Memory B cell (primary cell): ENCODE results near the gene LRRC71.

ENCODE experiments used
- ATAC-seq: fragments of 150-1000 bp; cut with Tn5 transposase; 2 replicates; pipeline ENCODE4 v1.10.0; 2021; ENCODE audit warnings: low read depth, mild to moderate bottlenecking, moderate library complexity
- DNase-seq, 2 donors: peaks; one replicate each; pipeline ENCODE4 v3.0.0; 2022; ENCODE audit warnings: low spot score in 2 of 2
- H3K27ac Mint-ChIP-seq: one replicate; pipeline ENCODE4 v1.8.0; 2022; ENCODE audit warnings: mild to moderate bottlenecking, moderate library complexity, mixed read lengths
- H3K27me3 Mint-ChIP-seq: one replicate; pipeline ENCODE4 v1.8.0; 2022; ENCODE audit warnings: mixed read lengths
- H3K36me3 Mint-ChIP-seq: one replicate; pipeline ENCODE4 v1.8.0; 2022; ENCODE audit warnings: mild to moderate bottlenecking, mixed read lengths
- H3K4me1 Mint-ChIP-seq: one replicate; pipeline ENCODE4 v1.8.0; 2022; ENCODE audit warnings: mixed read lengths
- H3K4me3 Mint-ChIP-seq: one replicate; pipeline ENCODE4 v1.8.0; 2022; ENCODE audit warnings: mild to moderate bottlenecking, moderate library complexity, mixed read lengths
- H3K9me3 Mint-ChIP-seq: one replicate; pipeline ENCODE4 v1.8.0; 2022; ENCODE audit warnings: mixed read lengths

LRRC71 gene

GRCh38 chr1:156935505-156936128 lies 15.2 kb downstream of the LRRC71 start:
- ATAC-seq (no peak), DNase-seq (no peak)

GRCh38 chr1:156936191-156936590 lies 15.8 kb downstream of the LRRC71 start:
- ATAC-seq (no peak), DNase-seq (no peak)
- Mint-ChIP-seq H3K27ac (no peak overlapping the region), H3K36me3 (peaks cover 4% of the 10 kb centered on the region), H3K4me3 (no peak overlapping the region), H3K27me3 (peaks cover 24% of the 10 kb centered on the region), H3K4me1 (peaks cover 3% of the 10 kb centered on the region), H3K9me3 (no peaks in the 10 kb centered on the region)

More at GRCh38 chr1:156935505-156936128, 15.2 kb downstream of the LRRC71 start:
- Mint-ChIP-seq H3K9me3 (no peaks in the 10 kb centered on the region), H3K36me3 (peaks cover 2% of the 10 kb centered on the region), H3K27me3 (peaks cover 28% of the 10 kb centered on the region), H3K4me1 (peaks cover 3% of the 10 kb centered on the region), H3K4me3 (no peak overlapping the region), H3K27ac (no peak overlapping the region)

- H3K4me3 Mint-ChIP-seq: no peak overlapping the region
- no peak overlapping the region for H3K27ac Mint-ChIP-seq
- no peak for DNase-seq
- H3K9me3 Mint-ChIP-seq: no peaks in the 10 kb centered on the region
- H3K36me3 Mint-ChIP-seq: peaks cover 4% of the 10 kb centered on the region
- H3K27me3 Mint-ChIP-seq: peaks cover 20% of the 10 kb centered on the region
- ATAC-seq: no peak
- H3K4me1 Mint-ChIP-seq: no peaks in the 10 kb centered on the region
These were observed 16.3 kb downstream of the LRRC71 start for GRCh38 chr1:156936721-156937220.

- no peak for ATAC-seq
- DNase-seq: no peak
- H3K27me3 Mint-ChIP-seq: peaks cover 15% of the 10 kb centered on the region
- H3K4me3 Mint-ChIP-seq: no peak overlapping the region
- no peaks in the 10 kb centered on the region for H3K9me3 Mint-ChIP-seq
- peaks cover 4% of the 10 kb centered on the region for H3K36me3 Mint-ChIP-seq
- no peaks in the 10 kb centered on the region for H3K4me1 Mint-ChIP-seq
- H3K27ac Mint-ChIP-seq: no peak overlapping the region
These were observed 17.5 kb downstream of the LRRC71 start for GRCh38 chr1:156937883-156938282.

- Mint-ChIP-seq H3K4me3 (no peak overlapping the region), H3K27me3 (peaks cover 9% of the 10 kb centered on the region), H3K4me1 (no peaks in the 10 kb centered on the region), H3K9me3 (no peaks in the 10 kb centered on the region), H3K36me3 (peaks cover 6% of the 10 kb centered on the region), H3K27ac (no peak overlapping the region)
- ATAC-seq (no peak), DNase-seq (no peak)
These were observed 18.4 kb downstream of the LRRC71 start for GRCh38 chr1:156938813-156939212.

- H3K9me3 Mint-ChIP-seq: no peaks in the 10 kb centered on the region
- H3K4me3 Mint-ChIP-seq: no peak overlapping the region
- ATAC-seq (no peak), DNase-seq (no peak)
- H3K36me3 Mint-ChIP-seq: peaks cover 13% of the 10 kb centered on the region
- peaks cover 9% of the 10 kb centered on the region for H3K27me3 Mint-ChIP-seq
- no peak overlapping the region for H3K27ac Mint-ChIP-seq
- H3K4me1 Mint-ChIP-seq: no peaks in the 10 kb centered on the region
These were observed 19.4 kb downstream of the LRRC71 start for GRCh38 chr1:156939786-156940334.

GRCh38 chr1:156941675-156942074 lies 21.2 kb downstream of the LRRC71 start:
- Mint-ChIP-seq H3K36me3 (peaks cover 19% of the 10 kb centered on the region), H3K9me3 (no peaks in the 10 kb centered on the region), H3K27ac (no peak overlapping the region), H3K4me1 (no peaks in the 10 kb centered on the region), H3K27me3 (peaks cover 11% of the 10 kb centered on the region), H3K4me3 (no peak overlapping the region)
- ATAC-seq: no peak
- no peak for DNase-seq

- no peak overlapping the region for H3K27ac Mint-ChIP-seq
- no peaks in the 10 kb centered on the region for H3K9me3 Mint-ChIP-seq
- H3K36me3 Mint-ChIP-seq: peaks cover 19% of the 10 kb centered on the region
These were observed 21.7 kb downstream of the LRRC71 start for GRCh38 chr1:156942176-156942575.

GRCh38 chr1:156942576-156942975 lies 22.1 kb downstream of the LRRC71 start:
- Mint-ChIP-seq H3K9me3 (no peaks in the 10 kb centered on the region), H3K27me3 (peaks cover 11% of the 10 kb centered on the region), H3K4me3 (no peak overlapping the region), H3K36me3 (peaks cover 19% of the 10 kb centered on the region), H3K27ac (no peak overlapping the region), H3K4me1 (no peaks in the 10 kb centered on the region)
- no peak for ATAC-seq
- no peak for DNase-seq

More at GRCh38 chr1:156942176-156942575, 21.7 kb downstream of the LRRC71 start:
- no peaks in the 10 kb centered on the region for H3K4me1 Mint-ChIP-seq
- ATAC-seq (no peak), DNase-seq (no peak)
- H3K27me3 Mint-ChIP-seq: peaks cover 11% of the 10 kb centered on the region
- H3K4me3 Mint-ChIP-seq: no peak overlapping the region

GRCh38 chr1:156943756-156944155 lies 23.3 kb downstream of the LRRC71 start:
- H3K36me3 Mint-ChIP-seq: peaks cover 19% of the 10 kb centered on the region
- H3K27me3 Mint-ChIP-seq: peaks cover 8% of the 10 kb centered on the region
- H3K9me3 Mint-ChIP-seq: no peaks in the 10 kb centered on the region
- DNase-seq (no peak), ATAC-seq (no peak)
- H3K4me1 Mint-ChIP-seq: no peaks in the 10 kb centered on the region
- no peak overlapping the region for H3K4me3 Mint-ChIP-seq
- H3K27ac Mint-ChIP-seq: no peak overlapping the region

GRCh38 chr1:156944268-156944667 lies 23.8 kb downstream of the LRRC71 start:
- H3K4me3 Mint-ChIP-seq: no peak overlapping the region
- H3K9me3 Mint-ChIP-seq: no peaks in the 10 kb centered on the region

GRCh38 chr1:156944848-156945247 lies 24.4 kb downstream of the LRRC71 start:
- no peak overlapping the region for H3K27ac Mint-ChIP-seq
- H3K36me3 Mint-ChIP-seq: peaks cover 17% of the 10 kb centered on the region
- no peaks in the 10 kb centered on the region for H3K4me1 Mint-ChIP-seq
- H3K4me3 Mint-ChIP-seq: no peak overlapping the region
- H3K9me3 Mint-ChIP-seq: no peaks in the 10 kb centered on the region
- ATAC-seq: no peak
- no peak for DNase-seq
- peaks cover 7% of the 10 kb centered on the region for H3K27me3 Mint-ChIP-seq

More at GRCh38 chr1:156944268-156944667, 23.8 kb downstream of the LRRC71 start:
- Mint-ChIP-seq H3K27me3 (peaks cover 7% of the 10 kb centered on the region), H3K4me1 (no peaks in the 10 kb centered on the region), H3K36me3 (peaks cover 17% of the 10 kb centered on the region), H3K27ac (no peak overlapping the region)
- ATAC-seq (no peak), DNase-seq (no peak)

- DNase-seq: no peak
- H3K27me3 Mint-ChIP-seq: peaks cover 8% of the 10 kb centered on the region
- H3K36me3 Mint-ChIP-seq: peaks cover 19% of the 10 kb centered on the region
- H3K4me1 Mint-ChIP-seq: no peaks in the 10 kb centered on the region
- ATAC-seq: no peak
- no peak overlapping the region for H3K27ac Mint-ChIP-seq
- no peak overlapping the region for H3K4me3 Mint-ChIP-seq
- no peaks in the 10 kb centered on the region for H3K9me3 Mint-ChIP-seq
These were observed 25.6 kb downstream of the LRRC71 start for GRCh38 chr1:156945881-156946661.

GRCh38 chr1:156947127-156947526 lies 26.7 kb downstream of the LRRC71 start:
- Mint-ChIP-seq H3K27ac (no peak overlapping the region), H3K9me3 (no peaks in the 10 kb centered on the region), H3K36me3 (peaks cover 21% of the 10 kb centered on the region), H3K27me3 (peaks cover 8% of the 10 kb centered on the region), H3K4me1 (no peaks in the 10 kb centered on the region), H3K4me3 (no peak overlapping the region)
- DNase-seq (no peak), ATAC-seq (no peak)
